ENCODE results near the gene RANBP1. TPM values are rescaled to one million over a fixed set of nuclear protein-coding genes. Genes with fewer than 3 reads are reported as not detected.

The RANBP1 gene
- total and polyA plus RNA-seq, 2 of the 8 experiments (the other 6 are each of a cell fraction or from before 2014, with no cell fraction given) = 343 to 484 TPM

DNA sequence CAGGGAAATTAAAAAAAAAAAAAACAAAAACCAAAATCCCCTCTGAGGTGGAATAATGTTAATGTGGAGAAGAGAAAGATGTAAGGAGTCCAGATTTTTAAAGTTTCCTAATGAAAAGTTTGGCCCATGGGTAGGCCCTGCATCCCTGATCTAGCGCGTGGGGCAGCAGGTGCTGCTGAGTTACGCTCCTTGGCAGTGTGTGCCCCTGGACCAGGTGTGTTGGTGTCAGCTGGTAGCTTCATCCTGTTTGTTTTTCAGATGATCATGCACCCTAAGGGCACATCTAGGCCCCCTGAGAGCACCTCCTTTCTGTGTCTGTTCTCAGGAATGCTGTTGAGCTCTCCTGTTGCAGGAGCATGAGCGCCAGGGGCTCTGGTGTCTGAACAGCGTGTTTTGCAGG, 29.1 kb upstream of the RANBP1 start (continued):
- TF ChIP-seq SP4 (IDR thresholded peaks at IDR 0.05; ENCODE audit: low read length) (no peak), YY1 (IDR thresholded peaks at IDR 0.05; ENCODE audit: low read depth, low read length) (no peak), SIX5 (IDR thresholded peaks at IDR 0.05; ENCODE audit: low read depth, low read length) (no peak), TEAD4 (IDR thresholded peaks at IDR 0.05; ENCODE audit: low read depth, low read length) (no peak), EP300 (IDR thresholded peaks at IDR 0.05; ENCODE audit: borderline replicate concordance in 1 of 2, low read depth in 2 of 2, low read length in 2 of 2) (no peak), FOSL1 (IDR thresholded peaks at IDR 0.05; ENCODE audit: insufficient read depth, low read depth, low read length) (no peak), GTF2F1 (IDR thresholded peaks at IDR 0.05; ENCODE audit: borderline replicate concordance, low read depth, low read length) (no peak)
- TF ChIP-seq, protein P1, sequence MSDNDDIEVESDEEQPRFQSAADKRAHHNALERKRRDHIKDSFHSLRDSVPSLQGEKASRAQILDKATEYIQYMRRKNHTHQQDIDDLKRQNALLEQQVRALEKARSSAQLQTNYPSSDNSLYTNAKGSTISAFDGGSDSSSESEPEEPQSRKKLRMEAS (IDR thresholded peaks at IDR 0.05) = no peak

All from H1 (cell line).